ENCODE data around the gene CAMK1. TPM values are rescaled to one million over a fixed set of nuclear protein-coding genes. Genes with fewer than 3 reads are reported as not detected.

Gene CAMK1
- total RNA-seq, 1 experiment from 2014 or later: 19.7 TPM

GRCh38 chr3:9721700-9722060, 48.1 kb downstream of the CAMK1 start (continued):
- TF ChIP-seq ZBTB33 (IDR thresholded peaks at IDR 0.05; ENCODE audit: extremely low read depth, insufficient replicate concordance, low read length): no peak
- TF ChIP-seq ATF3 (IDR thresholded peaks at IDR 0.05): no peak
- TF ChIP-seq CEBPB (IDR thresholded peaks at IDR 0.05; ENCODE audit: low read depth): no peak
- TF ChIP-seq ZNF274 (IDR thresholded peaks at IDR 0.05; ENCODE audit: low read depth, low read length): no peak
- no peak for TF ChIP-seq POLR2A (IDR thresholded peaks at IDR 0.05; ENCODE audit: borderline replicate concordance, extremely low read depth, insufficient read depth, insufficient read length)

GRCh38 chr3:9721015-9721699, 48.6 kb downstream of the CAMK1 start:
- no peak overlapping the region for H3K4me3 ChIP-seq (replicated peaks in 1 of 2; ENCODE audit: low read depth in 1 of 2, low read length in 2 of 2)
- no peak for TF ChIP-seq ATF3 (IDR thresholded peaks at IDR 0.05)
- TF ChIP-seq RAD21 (IDR thresholded peaks at IDR 0.05; ENCODE audit: low read depth): no peak
- no peak for TF ChIP-seq ZFX (IDR thresholded peaks at IDR 0.05)
- no peak for TF ChIP-seq EGR1 (IDR thresholded peaks at IDR 0.05; ENCODE audit: low read depth)
- no peak for TF ChIP-seq ELF1 (IDR thresholded peaks at IDR 0.05; ENCODE audit: borderline replicate concordance, low read depth)
- no peak for TF ChIP-seq FOSL1 (IDR thresholded peaks at IDR 0.05; ENCODE audit: low read depth)
- TF ChIP-seq TCF7L2 (IDR thresholded peaks at IDR 0.05; ENCODE audit: borderline replicate concordance, extremely low read depth, insufficient read depth, insufficient read length): no peak
- TF ChIP-seq CTCF (IDR thresholded peaks at IDR 0.05 in 2 of 3, conservative IDR thresholded peaks at IDR 0.05 in 1 of 3; ENCODE audit: borderline replicate concordance in 1 of 3, insufficient read depth in 1 of 3, low read depth in 2 of 3, low read length in 2 of 3): no peak
- TF ChIP-seq REST (IDR thresholded peaks at IDR 0.05; ENCODE audit: low read depth): no peak
- TF ChIP-seq SP1 (IDR thresholded peaks at IDR 0.05; ENCODE audit: low read depth): no peak
- no peak for TF ChIP-seq JUND (IDR thresholded peaks at IDR 0.05)
- no peak for TF ChIP-seq MAX (IDR thresholded peaks at IDR 0.05)
- no peaks in the 10 kb centered on the region for H3K27me3 ChIP-seq (ENCODE audit: insufficient read depth, low read length)
- no peak overlapping the region for H3K9ac ChIP-seq (ENCODE audit: low read length)
- no peaks in the 10 kb centered on the region for H4K20me1 ChIP-seq (ENCODE audit: insufficient read depth)
- DNase-seq (ENCODE audit: low read depth, low spot score) (no peak), ATAC-seq (no peak)
- no peak overlapping the region for H3K4me2 ChIP-seq (ENCODE audit: low read length)
- CTCF ChIA-PET: interaction anchor here (1.3 kb wide), 1 partner anchor 9 kb away, joined by 5 read pairs; the partner anchor contains the start of gene BRPF1
- no peak overlapping the region for H3K27ac ChIP-seq (ENCODE audit: low read depth, low read length)
- BruUV-seq (replicated peaks): no TSS peak
- RAD21 ChIA-PET (ENCODE audit: low non-redundant PET in 1 of 2, low total read pairs in 2 of 2, uncharacterized antibody in 2 of 2, unreplicated experiment in 2 of 2): no interaction called here
- POLR2A ChIA-PET: interaction anchor here (0.6 to 0.7 kb wide), 3 partner anchors 9 to 72 kb away, joined by 3 read pairs; no protein-coding TSS in a partner anchor
- no peaks in the 10 kb centered on the region for H3K36me3 ChIP-seq (ENCODE audit: control insufficient read depth in 1 of 2, insufficient read depth in 2 of 2, low read length in 2 of 2)
- no peaks in the 10 kb centered on the region for H3K79me2 ChIP-seq (ENCODE audit: insufficient read depth, low read length)
- no peak overlapping the region for H2AFZ ChIP-seq (ENCODE audit: low read depth, low read length, poor library complexity, severe bottlenecking)
- H3K4me1 ChIP-seq (ENCODE audit: control insufficient read depth in 1 of 2, insufficient read depth in 2 of 2, low read length in 2 of 2): peaks cover under 1 to 1% of the 10 kb centered on the region in 2 experiments; a peak in 3 of 4 replicates
- H3K9me2 ChIP-seq (ENCODE audit: insufficient read depth): no peaks in the 10 kb centered on the region
- no peaks in the 10 kb centered on the region for H3K9me3 ChIP-seq (ENCODE audit: control insufficient read depth in 1 of 2, insufficient read depth in 1 of 2, low read depth in 1 of 2, low read length in 2 of 2)
- intact Hi-C loops (cut with micrococcal nuclease): no loop called here
